HepG2 (cell line): Measurements from ENCODE around the gene CFAP69. TPM values are rescaled to one million over a fixed set of nuclear protein-coding genes. Genes with fewer than 3 reads are reported as not detected.
A peak's percentile ranks its signal among the peaks of the same experiment; 100 is the strongest.

ENCODE experiments used
- ATF1 ChIP-seq: IDR thresholded peaks from 2 replicates; pipeline ENCODE4 v1.6.1; 2016; ENCODE audit warnings: mild to moderate bottlenecking, control low read depth
- ATF7 ChIP-seq, 2 experiments: fragments of 450-650 bp in 1 of 2; sonication (generic) in 1 of 2; formaldehyde crosslinking in 1 of 2; IDR thresholded peaks; 2 replicates each; pipeline versions ENCODE4 v1.4.0 to v1.6.1; 2016 to 2020; ENCODE audit warnings: antibody characterized with exemption in 1 of 2, mild to moderate bottlenecking in 1 of 2, missing genetic modification reagents in 1 of 2
- EZH2 ChIP-seq: conservative IDR thresholded peaks from 2 replicates; pipeline ENCODE4 v1.6.1; 2012; ENCODE audit warnings: mild to moderate bottlenecking, low read depth, low read length, moderate library complexity
- GFI1 ChIP-seq: sonication (generic); formaldehyde crosslinking; IDR thresholded peaks from 2 replicates; pipeline ENCODE4 v1.5.0; 2020; ENCODE audit warnings: missing genetic modification reagents, mild to moderate bottlenecking, borderline replicate concordance
- MED1 ChIP-seq: sonication (generic); formaldehyde crosslinking; IDR thresholded peaks from 2 replicates; pipeline ENCODE4 v1.4.0; 2020; ENCODE audit warnings: missing genetic modification reagents
- MXI1 ChIP-seq: IDR thresholded peaks from 3 replicates; pipeline ENCODE4 v1.6.1; 2012; ENCODE audit warnings: low read depth, low read length, inconsistent platforms, borderline replicate concordance
- NFE2L1 ChIP-seq: sonication (generic); formaldehyde crosslinking; IDR thresholded peaks from 2 replicates; pipeline ENCODE4 v1.4.0; 2020; ENCODE audit warnings: missing genetic modification reagents, mild to moderate bottlenecking, borderline replicate concordance
- NR2F6 ChIP-seq, 2 experiments: IDR thresholded peaks; 2 replicates each; pipeline ENCODE4 v1.6.1; 2016; ENCODE audit warnings: antibody characterized with exemption in 1 of 2, mild to moderate bottlenecking in 1 of 2
- RAD21 ChIP-seq: fragments of 450-650 bp; formaldehyde crosslinking; IDR thresholded peaks from 2 replicates; pipeline ENCODE4 v1.5.0; 2020; ENCODE audit warnings: mild to moderate bottlenecking
- TEAD3 ChIP-seq: optimal IDR thresholded peaks from 2 replicates; pipeline ENCODE3; 2016; ENCODE audit warnings: borderline replicate concordance
- TSC22D2 ChIP-seq: sonication (generic); formaldehyde crosslinking; IDR thresholded peaks from 2 replicates; pipeline ENCODE4 v1.5.1; 2020; ENCODE audit warnings: missing genetic modification reagents, mild to moderate bottlenecking, borderline replicate concordance
- ZNF180 ChIP-seq: sonication (generic); formaldehyde crosslinking; IDR thresholded peaks from 2 replicates; pipeline ENCODE4 v1.4.0; 2020; ENCODE audit warnings: low read depth, missing genetic modification reagents, borderline replicate concordance
- ZNF264 ChIP-seq: sonication (generic); formaldehyde crosslinking; IDR thresholded peaks from 2 replicates; pipeline ENCODE4 v1.4.0; 2020; ENCODE audit warnings: missing genetic modification reagents
- ZNF878 ChIP-seq: sonication (generic); formaldehyde crosslinking; IDR thresholded peaks from 2 replicates; pipeline ENCODE4 v1.8.1; 2023; ENCODE audit warnings: mild to moderate bottlenecking, missing genetic modification reagents, moderate library complexity
- polyA plus RNA-seq, 8 experiments: library from polyadenylated mRNA; depleted of rRNA in 3 of 8; stranded (reverse) in 7 of 8; unstranded in 1 of 8; fragments of >200 nt; fragmentation: Illumina TruSeq in 4 of 8; extraction: Trizol in 4 of 8; gene quantifications; 2 replicates each; pipeline versions ENCODE4 v1.2.1 to v1.2.3, GENCODE V29; 2011 to 2016; ENCODE audit warnings: low read depth in 4 of 8, missing spikeins in 1 of 8, mixed read lengths in 1 of 8; ENCODE audit not compliant: insufficient read depth in 1 of 8
- total RNA-seq, 5 experiments: library from RNA; depleted of rRNA; stranded (reverse); fragments of >200 nt; fragmentation: Illumina TruSeq; extraction: Trizol; gene quantifications; 2 replicates each; pipeline ENCODE4 v1.2.3, GENCODE V29; 2016; ENCODE audit warnings: low read depth in 1 of 5
- TF ChIP-seq, protein P1 (sequence below): sonication (generic); formaldehyde crosslinking; IDR thresholded peaks from 2 replicates; pipeline ENCODE4 v1.5.0; 2020; ENCODE audit warnings: mild to moderate bottlenecking, missing genetic modification reagents
- TF ChIP-seq, protein P2 (sequence below): sonication (generic); formaldehyde crosslinking; IDR thresholded peaks from 2 replicates; pipeline ENCODE4 v1.4.0; 2020; ENCODE audit warnings: mild to moderate bottlenecking, missing genetic modification reagents, borderline replicate concordance
- TF ChIP-seq, protein P3 (sequence below): sonication (generic); formaldehyde crosslinking; IDR thresholded peaks from 2 replicates; pipeline ENCODE4 v1.4.0; 2020; ENCODE audit warnings: missing genetic modification reagents
- TF ChIP-seq, protein P4 (sequence below): sonication (generic); formaldehyde crosslinking; IDR thresholded peaks from 2 replicates; pipeline ENCODE4 v1.4.0; 2020; ENCODE audit warnings: missing genetic modification reagents

The CFAP69 gene
- total and polyA plus RNA-seq, 2 of the 13 experiments (the other 11 are each of a cell fraction or from before 2014, with no cell fraction given), result 2.2 to 4.0 TPM

DNA sequence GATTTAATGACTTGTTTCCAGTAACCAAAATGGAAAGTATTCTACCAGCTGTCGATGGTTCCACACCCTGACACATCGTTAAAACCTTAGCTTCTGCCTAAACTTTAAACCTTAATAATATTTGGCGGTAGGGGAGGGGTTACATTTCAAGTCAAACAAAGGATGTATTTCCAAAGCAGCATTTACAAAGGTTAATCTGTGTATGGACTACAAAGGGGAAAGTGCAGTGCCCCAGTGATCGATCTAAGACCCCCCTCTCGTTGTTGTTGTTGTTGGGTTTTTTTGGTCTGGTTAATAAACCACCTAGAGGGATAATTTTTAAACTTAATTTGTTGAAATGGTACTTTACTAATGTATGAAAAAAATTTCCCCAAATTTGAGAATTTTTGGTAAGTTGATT, 34.5 kb upstream of the CFAP69 start (continued):
- TF ChIP-seq, protein P1, sequence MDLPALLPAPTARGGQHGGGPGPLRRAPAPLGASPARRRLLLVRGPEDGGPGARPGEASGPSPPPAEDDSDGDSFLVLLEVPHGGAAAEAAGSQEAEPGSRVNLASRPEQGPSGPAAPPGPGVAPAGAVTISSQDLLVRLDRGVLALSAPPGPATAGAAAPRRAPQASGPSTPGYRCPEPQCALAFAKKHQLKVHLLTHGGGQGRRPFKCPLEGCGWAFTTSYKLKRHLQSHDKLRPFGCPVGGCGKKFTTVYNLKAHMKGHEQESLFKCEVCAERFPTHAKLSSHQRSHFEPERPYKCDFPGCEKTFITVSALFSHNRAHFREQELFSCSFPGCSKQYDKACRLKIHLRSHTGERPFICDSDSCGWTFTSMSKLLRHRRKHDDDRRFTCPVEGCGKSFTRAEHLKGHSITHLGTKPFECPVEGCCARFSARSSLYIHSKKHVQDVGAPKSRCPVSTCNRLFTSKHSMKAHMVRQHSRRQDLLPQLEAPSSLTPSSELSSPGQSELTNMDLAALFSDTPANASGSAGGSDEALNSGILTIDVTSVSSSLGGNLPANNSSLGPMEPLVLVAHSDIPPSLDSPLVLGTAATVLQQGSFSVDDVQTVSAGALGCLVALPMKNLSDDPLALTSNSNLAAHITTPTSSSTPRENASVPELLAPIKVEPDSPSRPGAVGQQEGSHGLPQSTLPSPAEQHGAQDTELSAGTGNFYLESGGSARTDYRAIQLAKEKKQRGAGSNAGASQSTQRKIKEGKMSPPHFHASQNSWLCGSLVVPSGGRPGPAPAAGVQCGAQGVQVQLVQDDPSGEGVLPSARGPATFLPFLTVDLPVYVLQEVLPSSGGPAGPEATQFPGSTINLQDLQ (CRISPR knock-in tag), result no peak
- TF ChIP-seq, protein P2, sequence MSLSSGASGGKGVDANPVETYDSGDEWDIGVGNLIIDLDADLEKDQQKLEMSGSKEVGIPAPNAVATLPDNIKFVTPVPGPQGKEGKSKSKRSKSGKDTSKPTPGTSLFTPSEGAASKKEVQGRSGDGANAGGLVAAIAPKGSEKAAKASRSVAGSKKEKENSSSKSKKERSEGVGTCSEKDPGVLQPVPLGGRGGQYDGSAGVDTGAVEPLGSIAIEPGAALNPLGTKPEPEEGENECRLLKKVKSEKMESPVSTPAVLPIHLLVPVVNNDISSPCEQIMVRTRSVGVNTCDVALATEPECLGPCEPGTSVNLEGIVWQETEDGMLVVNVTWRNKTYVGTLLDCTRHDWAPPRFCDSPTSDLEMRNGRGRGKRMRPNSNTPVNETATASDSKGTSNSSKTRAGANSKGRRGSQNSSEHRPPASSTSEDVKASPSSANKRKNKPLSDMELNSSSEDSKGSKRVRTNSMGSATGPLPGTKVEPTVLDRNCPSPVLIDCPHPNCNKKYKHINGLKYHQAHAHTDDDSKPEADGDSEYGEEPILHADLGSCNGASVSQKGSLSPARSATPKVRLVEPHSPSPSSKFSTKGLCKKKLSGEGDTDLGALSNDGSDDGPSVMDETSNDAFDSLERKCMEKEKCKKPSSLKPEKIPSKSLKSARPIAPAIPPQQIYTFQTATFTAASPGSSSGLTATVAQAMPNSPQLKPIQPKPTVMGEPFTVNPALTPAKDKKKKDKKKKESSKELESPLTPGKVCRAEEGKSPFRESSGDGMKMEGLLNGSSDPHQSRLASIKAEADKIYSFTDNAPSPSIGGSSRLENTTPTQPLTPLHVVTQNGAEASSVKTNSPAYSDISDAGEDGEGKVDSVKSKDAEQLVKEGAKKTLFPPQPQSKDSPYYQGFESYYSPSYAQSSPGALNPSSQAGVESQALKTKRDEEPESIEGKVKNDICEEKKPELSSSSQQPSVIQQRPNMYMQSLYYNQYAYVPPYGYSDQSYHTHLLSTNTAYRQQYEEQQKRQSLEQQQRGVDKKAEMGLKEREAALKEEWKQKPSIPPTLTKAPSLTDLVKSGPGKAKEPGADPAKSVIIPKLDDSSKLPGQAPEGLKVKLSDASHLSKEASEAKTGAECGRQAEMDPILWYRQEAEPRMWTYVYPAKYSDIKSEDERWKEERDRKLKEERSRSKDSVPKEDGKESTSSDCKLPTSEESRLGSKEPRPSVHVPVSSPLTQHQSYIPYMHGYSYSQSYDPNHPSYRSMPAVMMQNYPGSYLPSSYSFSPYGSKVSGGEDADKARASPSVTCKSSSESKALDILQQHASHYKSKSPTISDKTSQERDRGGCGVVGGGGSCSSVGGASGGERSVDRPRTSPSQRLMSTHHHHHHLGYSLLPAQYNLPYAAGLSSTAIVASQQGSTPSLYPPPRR, result peak; percentile 30; the same call in 1 of the 2 replicates
- TF ChIP-seq TEAD3 (CRISPR knock-in tag) (peak; percentile 30), NFE2L1 (no peak), EZH2 (no peak), GFI1 (CRISPR knock-in tag) (no peak; the same call in 1 of the 2 replicates), ZNF180 (CRISPR knock-in tag) (no peak), NR2F6 (IDR thresholded peaks at IDR 0.05) (peak; percentile 68), NR2F6 (CRISPR knock-in tag; IDR thresholded peaks at IDR 0.05) (peak; percentile 30; the same call in 1 of the 2 replicates), ZNF878 (CRISPR knock-in tag) (no peak; the same call in 1 of the 2 replicates), ATF1 (no peak), RAD21 (CRISPR knock-in tag) (no peak), MED1 (peak; percentile 50; the same call in 1 of the 2 replicates), ZNF264 (CRISPR knock-in tag) (0 out of 2 replicates have a peak, but pooled peaks have one; percentile 2), MXI1 (no peak), ATF7 (IDR thresholded peaks at IDR 0.05) (no peak), ATF7 (CRISPR knock-in tag; IDR thresholded peaks at IDR 0.05) (no peak), TSC22D2 (CRISPR knock-in tag) (no peak)
- TF ChIP-seq, protein P3, sequence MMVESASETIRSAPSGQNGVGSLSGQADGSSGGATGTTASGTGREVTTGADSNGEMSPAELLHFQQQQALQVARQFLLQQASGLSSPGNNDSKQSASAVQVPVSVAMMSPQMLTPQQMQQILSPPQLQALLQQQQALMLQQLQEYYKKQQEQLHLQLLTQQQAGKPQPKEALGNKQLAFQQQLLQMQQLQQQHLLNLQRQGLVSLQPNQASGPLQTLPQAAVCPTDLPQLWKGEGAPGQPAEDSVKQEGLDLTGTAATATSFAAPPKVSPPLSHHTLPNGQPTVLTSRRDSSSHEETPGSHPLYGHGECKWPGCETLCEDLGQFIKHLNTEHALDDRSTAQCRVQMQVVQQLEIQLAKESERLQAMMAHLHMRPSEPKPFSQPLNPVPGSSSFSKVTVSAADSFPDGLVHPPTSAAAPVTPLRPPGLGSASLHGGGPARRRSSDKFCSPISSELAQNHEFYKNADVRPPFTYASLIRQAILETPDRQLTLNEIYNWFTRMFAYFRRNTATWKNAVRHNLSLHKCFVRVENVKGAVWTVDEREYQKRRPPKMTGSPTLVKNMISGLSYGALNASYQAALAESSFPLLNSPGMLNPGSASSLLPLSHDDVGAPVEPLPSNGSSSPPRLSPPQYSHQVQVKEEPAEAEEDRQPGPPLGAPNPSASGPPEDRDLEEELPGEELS, result peak; percentile 92
- TF ChIP-seq, protein P4, sequence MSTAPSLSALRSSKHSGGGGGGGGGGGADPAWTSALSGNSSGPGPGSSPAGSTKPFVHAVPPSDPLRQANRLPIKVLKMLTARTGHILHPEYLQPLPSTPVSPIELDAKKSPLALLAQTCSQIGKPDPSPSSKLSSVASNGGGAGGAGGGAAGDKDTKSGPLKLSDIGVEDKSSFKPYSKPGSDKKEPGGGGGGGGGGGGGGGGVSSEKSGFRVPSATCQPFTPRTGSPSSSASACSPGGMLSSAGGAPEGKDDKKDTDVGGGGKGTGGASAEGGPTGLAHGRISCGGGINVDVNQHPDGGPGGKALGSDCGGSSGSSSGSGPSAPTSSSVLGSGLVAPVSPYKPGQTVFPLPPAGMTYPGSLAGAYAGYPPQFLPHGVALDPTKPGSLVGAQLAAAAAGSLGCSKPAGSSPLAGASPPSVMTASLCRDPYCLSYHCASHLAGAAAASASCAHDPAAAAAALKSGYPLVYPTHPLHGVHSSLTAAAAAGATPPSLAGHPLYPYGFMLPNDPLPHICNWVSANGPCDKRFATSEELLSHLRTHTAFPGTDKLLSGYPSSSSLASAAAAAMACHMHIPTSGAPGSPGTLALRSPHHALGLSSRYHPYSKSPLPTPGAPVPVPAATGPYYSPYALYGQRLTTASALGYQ (CRISPR knock-in tag), result 0 out of 2 replicates have a peak, but pooled peaks have one; percentile 10
